ENCODE data around the gene KCNH2. TPM values are rescaled to one million over a fixed set of nuclear protein-coding genes. Genes with fewer than 3 reads are reported as not detected.

Gene KCNH2
- total RNA-seq, 2 donors from 2014 or later: 1.1 to 1.9 TPM

- Mint-ChIP-seq H3K4me3 (no peak overlapping the region), H3K4me1 (peaks cover 7% of the 10 kb centered on the region), H3K36me3 (ENCODE audit: low read depth) (no peaks in the 10 kb centered on the region), H3K27me3 (ENCODE audit: insufficient read depth) (peaks cover 38% of the 10 kb centered on the region), H3K27ac (no peak overlapping the region), H3K9me3 (no peaks in the 10 kb centered on the region)
- H3K27ac ChIP-seq (ENCODE audit: low read depth, low read length): no peak overlapping the region
- no peak overlapping the region for H3K4me3 ChIP-seq (ENCODE audit: low read length)
- H3K9ac ChIP-seq (ENCODE audit: extremely low read depth, low read length, poor library complexity, severe bottlenecking): no peak overlapping the region
- WGBS, 2 experiments (ENCODE audit: insufficient coverage in 1 of 2, insufficient read length in 1 of 2): 84 to 91% methylated on average over 9 to 21 of the region's 21 CpGs
- no peaks in the 10 kb centered on the region for H3K27me3 ChIP-seq (ENCODE audit: control insufficient read depth, insufficient read depth, low read length, poor library complexity, severe bottlenecking)
- H3K4me1 ChIP-seq (ENCODE audit: control insufficient read depth, insufficient read depth, low read length): no peaks in the 10 kb centered on the region
- H3K9me3 ChIP-seq (ENCODE audit: control insufficient read depth, low read length): no peaks in the 10 kb centered on the region
- H3K36me3 ChIP-seq (ENCODE audit: control insufficient read depth, insufficient read depth, low read length): no peaks in the 10 kb centered on the region
- TF ChIP-seq CTCF (conservative IDR thresholded peaks at IDR 0.05): no peak
- no peak for DNase-seq
Observed at GRCh38 chr7:150954986-150955518, 23.1 kb downstream of the KCNH2 start.

GRCh38 chr7:150954201-150954985 lies 23.7 kb downstream of the KCNH2 start:
- H3K9ac ChIP-seq (ENCODE audit: extremely low read depth, low read length, poor library complexity, severe bottlenecking): no peak overlapping the region
- Mint-ChIP-seq H3K4me1 (peaks cover 12% of the 10 kb centered on the region), H3K9me3 (no peaks in the 10 kb centered on the region), H3K36me3 (ENCODE audit: low read depth) (no peaks in the 10 kb centered on the region), H3K27me3 (ENCODE audit: insufficient read depth) (peaks cover 33% of the 10 kb centered on the region), H3K27ac (no peak overlapping the region), H3K4me3 (no peak overlapping the region)
- no peak overlapping the region for H3K4me3 ChIP-seq (ENCODE audit: low read length)
- no peaks in the 10 kb centered on the region for H3K27me3 ChIP-seq (ENCODE audit: control insufficient read depth, insufficient read depth, low read length, poor library complexity, severe bottlenecking)
- TF ChIP-seq CTCF (conservative IDR thresholded peaks at IDR 0.05): no peak
- no peak overlapping the region for H3K27ac ChIP-seq (ENCODE audit: low read depth, low read length)
- 90 to 91% methylated on average over 4 to 9 of the region's 9 CpGs for WGBS, 2 experiments (ENCODE audit: insufficient coverage in 1 of 2, insufficient read length in 1 of 2)
- no peaks in the 10 kb centered on the region for H3K9me3 ChIP-seq (ENCODE audit: control insufficient read depth, low read length)
- H3K4me1 ChIP-seq (ENCODE audit: control insufficient read depth, insufficient read depth, low read length): no peaks in the 10 kb centered on the region
- H3K36me3 ChIP-seq (ENCODE audit: control insufficient read depth, insufficient read depth, low read length): no peaks in the 10 kb centered on the region
- no peak for DNase-seq

GRCh38 chr7:150953061-150953997 lies 24.8 kb downstream of the KCNH2 start:
- TF ChIP-seq CTCF (conservative IDR thresholded peaks at IDR 0.05): no peak
- no peak for DNase-seq
- Histone ChIP-seq H3K9ac (ENCODE audit: extremely low read depth, low read length, poor library complexity, severe bottlenecking) (no peak overlapping the region), H3K4me3 (ENCODE audit: low read length) (no peak overlapping the region), H3K27me3 (ENCODE audit: control insufficient read depth, insufficient read depth, low read length, poor library complexity, severe bottlenecking) (no peaks in the 10 kb centered on the region), H3K9me3 (ENCODE audit: control insufficient read depth, low read length) (no peaks in the 10 kb centered on the region), H3K36me3 (ENCODE audit: control insufficient read depth, insufficient read depth, low read length) (no peaks in the 10 kb centered on the region), H3K27ac (ENCODE audit: low read depth, low read length) (no peak overlapping the region), H3K4me1 (ENCODE audit: control insufficient read depth, insufficient read depth, low read length) (no peaks in the 10 kb centered on the region)
- Mint-ChIP-seq H3K27me3 (ENCODE audit: insufficient read depth) (peaks cover 25% of the 10 kb centered on the region), H3K4me3 (no peak overlapping the region), H3K9me3 (no peaks in the 10 kb centered on the region), H3K4me1 (peaks cover 15% of the 10 kb centered on the region), H3K36me3 (ENCODE audit: low read depth) (no peaks in the 10 kb centered on the region), H3K27ac (no peak overlapping the region)
- WGBS, 2 experiments (ENCODE audit: insufficient coverage in 1 of 2, insufficient read length in 1 of 2): 93 to 96% methylated on average over 9 to 17 of the region's 17 CpGs

Data from endodermal cell (in vitro differentiated cells).